Measurements from ENCODE around the gene DHX30.

Gene DHX30

GRCh38 chr3:47781685-47782445, 21.1 kb upstream of the DHX30 start, which contains the start of gene SMARCC1:
Gene SMARCC1 (minus strand): TSS chr3:47781893. CDS start chr3:47781797, 96 bp downstream.
- no peaks in the 10 kb centered on the region; a peak in 1 of 3 replicates for H3K36me3 ChIP-seq (ENCODE audit: control insufficient read depth in 2 of 2, insufficient read depth in 1 of 2, low read length in 2 of 2)
- POLR2A ChIA-PET: interaction anchor here (0.9 kb wide), 1 partner anchor 76 kb away, joined by 3 read pairs; no protein-coding TSS in a partner anchor
- peak within 1 kb of the TSS; percentile 79 for H3K4me3 ChIP-seq (ENCODE audit: low read depth, low read length)
- no peaks in the 10 kb centered on the region for H3K9me3 ChIP-seq (ENCODE audit: control insufficient read depth, insufficient read depth, low read depth, low read length)
- CTCF ChIA-PET: no interaction called here
- no peaks in the 10 kb centered on the region for H3K4me1 ChIP-seq (ENCODE audit: control insufficient read depth, insufficient read depth, low read length)
- peak within 1 kb of the TSS; percentile 97 for H3K27ac ChIP-seq (ENCODE audit: extremely low read depth, low read depth, low read length)
- no peak for TF ChIP-seq ZBTB49 (tag by site-specific recombination; IDR thresholded peaks at IDR 0.05; ENCODE audit: low read depth)
- TF ChIP-seq GFI1B (tag by site-specific recombination; IDR thresholded peaks at IDR 0.05): no peak
- TF ChIP-seq ZNF792 (tag by site-specific recombination; IDR thresholded peaks at IDR 0.05): 0 out of 2 replicates have a peak, but pooled peaks have one; percentile 37
- peak; percentile 43; the same call in 1 of the 2 replicates for TF ChIP-seq TRIM28 (IDR thresholded peaks at IDR 0.05; ENCODE audit: borderline replicate concordance, low read length)
- peak; percentile 31; the same call in 1 of the 2 replicates for TF ChIP-seq KLF1 (tag by site-specific recombination; IDR thresholded peaks at IDR 0.05)
- TF ChIP-seq ZNF2 (tag by site-specific recombination; IDR thresholded peaks at IDR 0.05): peak; percentile 66
- no peak for TF ChIP-seq FEZF1 (tag by site-specific recombination; IDR thresholded peaks at IDR 0.05)
- peak; percentile 63; the same call in 1 of the 2 replicates for TF ChIP-seq ZBTB48 (tag by site-specific recombination; IDR thresholded peaks at IDR 0.05)
- TF ChIP-seq ZNF121 (tag by site-specific recombination; IDR thresholded peaks at IDR 0.05): no peak
- TF ChIP-seq CTCF (tag by site-specific recombination; IDR thresholded peaks at IDR 0.05): peak; percentile 33; the same call in 1 of the 2 replicates
- TF ChIP-seq YY2 (tag by site-specific recombination; IDR thresholded peaks at IDR 0.05): no peak; the same call in 1 of the 2 replicates
- no peak for TF ChIP-seq ZNF362 (tag by site-specific recombination; IDR thresholded peaks at IDR 0.05)
- TF ChIP-seq MEIS1 (CRISPR knock-in tag; IDR thresholded peaks at IDR 0.05; ENCODE audit: borderline replicate concordance): no peak
- TF ChIP-seq INSM2 (tag by site-specific recombination; IDR thresholded peaks at IDR 0.05): no peak; the same call in 1 of the 2 replicates
- TF ChIP-seq ZNF629 (tag by site-specific recombination; IDR thresholded peaks at IDR 0.05): peak; percentile 70
- no peak for TF ChIP-seq ZNF133 (tag by site-specific recombination; IDR thresholded peaks at IDR 0.05)
- 0 out of 2 replicates have a peak, but pooled peaks have one; percentile 32 for TF ChIP-seq IKZF3 (tag by site-specific recombination; IDR thresholded peaks at IDR 0.05)
- no peak for TF ChIP-seq BCL11A (tag by site-specific recombination; IDR thresholded peaks at IDR 0.05; ENCODE audit: low read depth)
- no peak for TF ChIP-seq ZNF148 (tag by site-specific recombination; IDR thresholded peaks at IDR 0.05; ENCODE audit: borderline replicate concordance)
- TF ChIP-seq GLI4 (tag by site-specific recombination; IDR thresholded peaks at IDR 0.05): peak; percentile 24; the same call in 1 of the 2 replicates
- 0 out of 2 replicates have a peak, but pooled peaks have one; percentile 17 for TF ChIP-seq KLF17 (tag by site-specific recombination; IDR thresholded peaks at IDR 0.05)
- peak; percentile 74 for TF ChIP-seq ZXDB (tag by site-specific recombination; IDR thresholded peaks at IDR 0.05)
- TF ChIP-seq WT1 (tag by site-specific recombination; IDR thresholded peaks at IDR 0.05): peak; percentile 21; the same call in 1 of the 2 replicates
- TF ChIP-seq HOXC10 (CRISPR knock-in tag; IDR thresholded peaks at IDR 0.05): no peak
- peak; percentile 55; the same call in 1 of the 2 replicates for TF ChIP-seq KLF9 (tag by site-specific recombination; IDR thresholded peaks at IDR 0.05; ENCODE audit: low read depth)
- no peak for TF ChIP-seq SCRT1 (tag by site-specific recombination; IDR thresholded peaks at IDR 0.05; ENCODE audit: borderline replicate concordance)
- TF ChIP-seq RBAK (tag by site-specific recombination; IDR thresholded peaks at IDR 0.05): no peak
- peak; percentile 83 for TF ChIP-seq ZFHX2 (tag by site-specific recombination; conservative IDR thresholded peaks at IDR 0.05)
